ENCODE data around the gene SLC44A3. TPM values are rescaled to one million over a fixed set of nuclear protein-coding genes. Genes with fewer than 3 reads are reported as not detected.
"Not testable (repeated sequence)": the region's sequence is repeated elsewhere in the genome, so short reads cannot be mapped to it uniquely, and the experiment has no call there.

Gene SLC44A3
- total RNA-seq, 1 donor from 2014 or later: 70.4 TPM

GRCh38 chr1:94935034-94935433, 114.9 kb downstream of the SLC44A3 start:
- H3K4me1 Mint-ChIP-seq (ENCODE audit: low read depth): peaks cover 32% of the 10 kb centered on the region
- H3K4me3 Mint-ChIP-seq (ENCODE audit: low read depth): no peak overlapping the region
- H3K27ac Mint-ChIP-seq: no peak overlapping the region
- H3K36me3 Mint-ChIP-seq (ENCODE audit: insufficient read depth): peaks cover 10% of the 10 kb centered on the region
- peaks cover 3% of the 10 kb centered on the region for H3K9me3 Mint-ChIP-seq (ENCODE audit: low read depth)
- no peak for DNase-seq (ENCODE audit: low spot score, unreplicated experiment)
- peaks cover 4% of the 10 kb centered on the region for H3K27me3 Mint-ChIP-seq
- TF ChIP-seq CTCF (IDR thresholded peaks at IDR 0.05; ENCODE audit: unreplicated experiment): no peak

- Mint-ChIP-seq H3K4me3 (ENCODE audit: low read depth) (no peak overlapping the region), H3K27me3 (peaks cover 4% of the 10 kb centered on the region), H3K9me3 (ENCODE audit: low read depth) (peaks cover 3% of the 10 kb centered on the region), H3K36me3 (ENCODE audit: insufficient read depth) (peaks cover 10% of the 10 kb centered on the region), H3K27ac (no peak overlapping the region), H3K4me1 (ENCODE audit: low read depth) (peaks cover 28% of the 10 kb centered on the region)
- no peak for DNase-seq (ENCODE audit: low spot score, unreplicated experiment)
- TF ChIP-seq CTCF (IDR thresholded peaks at IDR 0.05; ENCODE audit: unreplicated experiment): no peak
Observed at GRCh38 chr1:94935476-94935875, 115.3 kb downstream of the SLC44A3 start.

- DNase-seq (ENCODE audit: low spot score, unreplicated experiment): no peak
- peaks cover 4% of the 10 kb centered on the region for H3K27me3 Mint-ChIP-seq
- no peaks in the 10 kb centered on the region for H3K9me3 Mint-ChIP-seq (ENCODE audit: low read depth)
Observed at GRCh38 chr1:94936861-94937620, 116.9 kb downstream of the SLC44A3 start.

GRCh38 chr1:94937820-94938219, 117.7 kb downstream of the SLC44A3 start:
- no peak overlapping the region for H3K4me3 Mint-ChIP-seq (ENCODE audit: low read depth)
- no peak for DNase-seq (ENCODE audit: low spot score, unreplicated experiment)
- H3K36me3 Mint-ChIP-seq (ENCODE audit: insufficient read depth): peaks cover 6% of the 10 kb centered on the region
- H3K4me1 Mint-ChIP-seq (ENCODE audit: low read depth): peaks cover 33% of the 10 kb centered on the region
- H3K27me3 Mint-ChIP-seq: peaks cover 4% of the 10 kb centered on the region
- H3K27ac Mint-ChIP-seq: no peak overlapping the region
- H3K9me3 Mint-ChIP-seq (ENCODE audit: low read depth): no peaks in the 10 kb centered on the region
- TF ChIP-seq CTCF (IDR thresholded peaks at IDR 0.05; ENCODE audit: unreplicated experiment): no peak

More at GRCh38 chr1:94936861-94937620, 116.9 kb downstream of the SLC44A3 start:
- H3K4me1 Mint-ChIP-seq (ENCODE audit: low read depth): peaks cover 26% of the 10 kb centered on the region
- H3K4me3 Mint-ChIP-seq (ENCODE audit: low read depth): no peak overlapping the region
- H3K36me3 Mint-ChIP-seq (ENCODE audit: insufficient read depth): peaks cover 7% of the 10 kb centered on the region
- H3K27ac Mint-ChIP-seq: no peak overlapping the region
- no peak for TF ChIP-seq CTCF (IDR thresholded peaks at IDR 0.05; ENCODE audit: unreplicated experiment)

- DNase-seq (ENCODE audit: low spot score, unreplicated experiment): no peak
- no peak overlapping the region for H3K27ac Mint-ChIP-seq
- peaks cover 10% of the 10 kb centered on the region for H3K27me3 Mint-ChIP-seq
- peaks cover 34% of the 10 kb centered on the region for H3K4me1 Mint-ChIP-seq (ENCODE audit: low read depth)
- TF ChIP-seq CTCF (IDR thresholded peaks at IDR 0.05; ENCODE audit: unreplicated experiment): no peak
- peaks cover 5% of the 10 kb centered on the region for H3K9me3 Mint-ChIP-seq (ENCODE audit: low read depth)
- no peaks in the 10 kb centered on the region for H3K36me3 Mint-ChIP-seq (ENCODE audit: insufficient read depth)
- H3K4me3 Mint-ChIP-seq (ENCODE audit: low read depth): no peak overlapping the region
Observed at GRCh38 chr1:94940738-94941137, 120.6 kb downstream of the SLC44A3 start.

GRCh38 chr1:94941480-94941879, 121.3 kb downstream of the SLC44A3 start:
- DNase-seq (ENCODE audit: low spot score, unreplicated experiment); H3K4me3 Mint-ChIP-seq (ENCODE audit: low read depth); H3K9me3 Mint-ChIP-seq (ENCODE audit: low read depth); H3K27ac Mint-ChIP-seq; H3K36me3 Mint-ChIP-seq (ENCODE audit: insufficient read depth): not testable (repeated sequence)
- Mint-ChIP-seq H3K4me1 (ENCODE audit: low read depth) (peaks cover 33% of the 10 kb centered on the region), H3K27me3 (peaks cover 10% of the 10 kb centered on the region)
